SU-DHL-6 (cell line): ENCODE results near the gene KIF3A.

Experiments used
- EZH2phosphoT487 ChIP-seq: fragments of 200-600 bp; sonication (generic), shearing (Covaris generic); conservative IDR thresholded peaks from 2 replicates; pipeline ENCODE4 v1.6.1; 2018; ENCODE audit warnings: mild to moderate bottlenecking, antibody characterized with exemption, low read length, moderate library complexity, mixed read lengths
- TF ChIP-seq, protein P1 (sequence below): fragments of 200-600 bp; sonication (generic); IDR thresholded peaks from one replicate; pipeline ENCODE4 v1.5.1; 2017; ENCODE audit warnings: antibody characterized with exemption, mild to moderate bottlenecking, low read length, moderate library complexity; ENCODE audit not compliant: insufficient read depth, poor library complexity, severe bottlenecking

DNA sequence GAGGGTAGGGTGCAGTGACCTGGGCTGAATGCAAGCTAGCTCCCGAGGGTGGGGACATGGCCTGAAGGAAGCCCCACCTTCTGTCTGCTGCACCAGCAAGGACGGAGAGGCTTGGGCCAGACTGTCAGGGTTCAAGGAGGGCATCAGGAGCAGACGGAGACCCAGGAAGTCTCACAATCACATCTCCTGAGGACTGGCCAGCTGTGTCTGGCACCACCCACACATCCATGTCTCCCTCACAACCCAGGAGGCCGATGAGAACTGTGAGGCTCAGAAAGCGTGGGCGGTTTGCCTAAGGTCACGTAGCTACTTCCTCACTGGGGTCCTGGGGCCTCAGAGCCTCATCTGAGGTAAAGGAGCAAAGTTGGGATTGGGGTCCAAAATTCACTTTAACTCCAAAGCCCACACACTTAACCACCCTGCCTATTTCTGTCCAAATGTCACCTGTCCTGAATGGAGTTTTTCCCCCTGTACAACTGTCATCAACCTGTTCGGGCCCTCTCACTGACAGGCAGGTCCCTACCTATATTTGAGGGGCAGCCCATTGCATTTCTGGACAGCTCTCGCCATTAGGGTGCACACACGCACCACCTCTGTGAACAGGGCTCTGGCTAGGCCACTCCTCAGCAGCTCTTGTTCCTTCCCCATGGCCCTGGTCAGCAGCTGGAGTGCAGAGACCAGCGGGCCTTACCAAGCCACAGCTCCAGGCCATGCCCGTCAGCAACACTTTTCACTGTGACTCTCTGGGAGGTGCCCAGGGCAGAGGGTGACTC lies 75.9 kb downstream of the KIF3A start:
- TF ChIP-seq, protein P1, sequence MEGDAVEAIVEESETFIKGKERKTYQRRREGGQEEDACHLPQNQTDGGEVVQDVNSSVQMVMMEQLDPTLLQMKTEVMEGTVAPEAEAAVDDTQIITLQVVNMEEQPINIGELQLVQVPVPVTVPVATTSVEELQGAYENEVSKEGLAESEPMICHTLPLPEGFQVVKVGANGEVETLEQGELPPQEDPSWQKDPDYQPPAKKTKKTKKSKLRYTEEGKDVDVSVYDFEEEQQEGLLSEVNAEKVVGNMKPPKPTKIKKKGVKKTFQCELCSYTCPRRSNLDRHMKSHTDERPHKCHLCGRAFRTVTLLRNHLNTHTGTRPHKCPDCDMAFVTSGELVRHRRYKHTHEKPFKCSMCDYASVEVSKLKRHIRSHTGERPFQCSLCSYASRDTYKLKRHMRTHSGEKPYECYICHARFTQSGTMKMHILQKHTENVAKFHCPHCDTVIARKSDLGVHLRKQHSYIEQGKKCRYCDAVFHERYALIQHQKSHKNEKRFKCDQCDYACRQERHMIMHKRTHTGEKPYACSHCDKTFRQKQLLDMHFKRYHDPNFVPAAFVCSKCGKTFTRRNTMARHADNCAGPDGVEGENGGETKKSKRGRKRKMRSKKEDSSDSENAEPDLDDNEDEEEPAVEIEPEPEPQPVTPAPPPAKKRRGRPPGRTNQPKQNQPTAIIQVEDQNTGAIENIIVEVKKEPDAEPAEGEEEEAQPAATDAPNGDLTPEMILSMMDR: no peak
- no peak for TF ChIP-seq EZH2phosphoT487
